Panc1 (cell line): ENCODE results near the gene MICALL2.

Experiments used
- POLR2AphosphoS5 ChIP-seq: IDR thresholded peaks from 2 replicates; pipeline ENCODE4 v1.6.1; 2012; ENCODE audit warnings: mild to moderate bottlenecking, low read depth, low read length, moderate library complexity
- SIN3A ChIP-seq: IDR thresholded peaks from 2 replicates; pipeline ENCODE4 v1.6.1; 2012; ENCODE audit warnings: low read depth, mild to moderate bottlenecking, low read length, moderate library complexity, borderline replicate concordance; ENCODE audit not compliant: insufficient read depth
- TCF7L2 ChIP-seq: IDR thresholded peaks from 2 replicates; pipeline ENCODE4 v1.6.1; 2011; ENCODE audit warnings: mild to moderate bottlenecking, low read depth, low read length, inconsistent platforms
- TF ChIP-seq, protein P1 (sequence below): fragments of 450-650 bp; IDR thresholded peaks from 2 replicates; pipeline ENCODE4 v1.5.1; 2017; ENCODE audit warnings: mild to moderate bottlenecking

DNA sequence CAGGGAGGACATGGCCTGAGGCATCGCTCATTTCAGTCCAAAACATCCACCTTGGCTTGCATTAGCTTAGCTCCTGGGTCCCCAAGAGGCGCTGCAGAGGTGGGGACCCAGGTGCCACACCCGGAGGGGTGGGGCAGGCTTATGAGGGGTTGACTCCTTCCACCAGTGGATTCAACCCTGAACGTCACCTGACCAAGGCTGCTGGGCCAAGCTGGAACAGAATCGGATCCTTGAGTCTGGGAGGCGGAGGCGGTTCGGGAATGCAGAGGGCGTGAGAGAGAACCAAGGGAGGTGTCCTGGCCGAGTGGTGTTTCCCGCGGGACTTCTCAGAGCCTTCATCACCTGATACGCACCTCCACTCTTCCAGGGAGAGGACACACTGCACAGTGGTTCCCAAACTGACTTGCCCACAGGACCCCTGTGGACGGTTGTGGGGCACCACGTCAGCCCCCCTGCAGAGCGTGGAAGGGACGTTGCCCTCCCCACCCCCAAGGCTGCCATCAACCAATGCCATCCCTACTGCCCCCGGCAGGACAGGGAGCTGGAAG is 4.5 kb upstream of the MICALL2 start:
- TF ChIP-seq POLR2AphosphoS5: no peak
- TF ChIP-seq, protein P1, sequence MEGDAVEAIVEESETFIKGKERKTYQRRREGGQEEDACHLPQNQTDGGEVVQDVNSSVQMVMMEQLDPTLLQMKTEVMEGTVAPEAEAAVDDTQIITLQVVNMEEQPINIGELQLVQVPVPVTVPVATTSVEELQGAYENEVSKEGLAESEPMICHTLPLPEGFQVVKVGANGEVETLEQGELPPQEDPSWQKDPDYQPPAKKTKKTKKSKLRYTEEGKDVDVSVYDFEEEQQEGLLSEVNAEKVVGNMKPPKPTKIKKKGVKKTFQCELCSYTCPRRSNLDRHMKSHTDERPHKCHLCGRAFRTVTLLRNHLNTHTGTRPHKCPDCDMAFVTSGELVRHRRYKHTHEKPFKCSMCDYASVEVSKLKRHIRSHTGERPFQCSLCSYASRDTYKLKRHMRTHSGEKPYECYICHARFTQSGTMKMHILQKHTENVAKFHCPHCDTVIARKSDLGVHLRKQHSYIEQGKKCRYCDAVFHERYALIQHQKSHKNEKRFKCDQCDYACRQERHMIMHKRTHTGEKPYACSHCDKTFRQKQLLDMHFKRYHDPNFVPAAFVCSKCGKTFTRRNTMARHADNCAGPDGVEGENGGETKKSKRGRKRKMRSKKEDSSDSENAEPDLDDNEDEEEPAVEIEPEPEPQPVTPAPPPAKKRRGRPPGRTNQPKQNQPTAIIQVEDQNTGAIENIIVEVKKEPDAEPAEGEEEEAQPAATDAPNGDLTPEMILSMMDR: no peak
- no peak for TF ChIP-seq TCF7L2
- TF ChIP-seq SIN3A: no peak
